CD4-positive, alpha-beta T cell treated with Interleukin-6 at 100 ng/mL for 8 hours (primary cell): ENCODE results near the gene CST9.
"Not testable (repeated sequence)": the region's sequence is repeated elsewhere in the genome, so short reads cannot be mapped to it uniquely, and the experiment has no call there.

Experiments
- DNase-seq: peaks from one replicate; pipeline ENCODE4 v3.0.0-alpha.2; 2020; ENCODE audit warnings: mixed read lengths, low spot score

CST9 gene

GRCh38 chr20:23623666-23624323 lies 18.1 kb upstream of the CST9 start:
- no peak for DNase-seq

GRCh38 chr20:23622839-23623343 lies 17.2 kb upstream of the CST9 start:
- DNase-seq, result no peak

- DNase-seq, result not testable (repeated sequence)
Observed at GRCh38 chr20:23622401-23622800, 16.7 kb upstream of the CST9 start.

GRCh38 chr20:23620670-23621386 lies 15.1 kb upstream of the CST9 start:
- not testable (repeated sequence) for DNase-seq

GRCh38 chr20:23614163-23614562 lies 8.4 kb upstream of the CST9 start:
- DNase-seq, result no peak

- no peak for DNase-seq
Observed at GRCh38 chr20:23613676-23614075, 8.0 kb upstream of the CST9 start.

GRCh38 chr20:23612396-23612795 lies 6.7 kb upstream of the CST9 start:
- DNase-seq, result no peak

GRCh38 chr20:23609486-23610109 lies 3.9 kb upstream of the CST9 start:
- DNase-seq, result no peak

- DNase-seq, result no peak
Observed at GRCh38 chr20:23608251-23608846, 2.6 kb upstream of the CST9 start.

- no peak for DNase-seq
Observed at GRCh38 chr20:23607497-23608245, 2.0 kb upstream of the CST9 start.

GRCh38 chr20:23606652-23607049 lies 934 bp upstream of the CST9 start:
- DNase-seq, result peak; percentile 32

GRCh38 chr20:23604306-23604705 lies 1.4 kb downstream of the CST9 start:
- DNase-seq, result no peak

- no peak for DNase-seq
Observed at GRCh38 chr20:23603321-23603720, 2.4 kb downstream of the CST9 start.

- DNase-seq, result no peak
Observed at GRCh38 chr20:23602699-23603098, 3.0 kb downstream of the CST9 start.

- no peak for DNase-seq
Observed at GRCh38 chr20:23602241-23602640, 3.5 kb downstream of the CST9 start.

- no peak for DNase-seq
Observed at GRCh38 chr20:23601715-23602114, 4.0 kb downstream of the CST9 start.

- DNase-seq, result no peak
Observed at GRCh38 chr20:23598481-23598880, 7.2 kb downstream of the CST9 start.

GRCh38 chr20:23596579-23597250 lies 9.0 kb downstream of the CST9 start:
- no peak for DNase-seq

- no peak for DNase-seq
Observed at GRCh38 chr20:23595941-23596340, 9.8 kb downstream of the CST9 start.

- no peak for DNase-seq
Observed at GRCh38 chr20:23588434-23589403, 17.0 kb downstream of the CST9 start.
